Omental fat pad (tissue), 4 donors: ENCODE data around the gene TBC1D16. TPM values are rescaled to one million over a fixed set of nuclear protein-coding genes. Genes with fewer than 3 reads are reported as not detected.

Source experiments
- ATAC-seq: fragments of 150-250 bp; one replicate; pipeline ENCODE4 v1.9.1; 2016; ENCODE audit warnings: mild to moderate bottlenecking, moderate library complexity; ENCODE audit not compliant: low FRiP score
- DNase-seq: peaks from one replicate; pipeline ENCODE4 v3.0.0-alpha.2; 2019; ENCODE audit warnings: low spot score
- CTCF ChIP-seq, 3 donors: fragments of 450-650 bp; IDR thresholded peaks; one replicate each; pipeline ENCODE4 v1.5.1; 2016 to 2017; ENCODE audit warnings: antibody characterized with exemption in 3 of 3, mild to moderate bottlenecking in 3 of 3, moderate library complexity in 2 of 3
- total RNA-seq, 4 donors: library from RNA; depleted of rRNA; stranded (reverse); fragments of >200 nt; gene quantifications; one replicate each; pipeline ENCODE4 v1.1.0, GENCODE V29; 2016

TBC1D16 gene
- total RNA-seq, 4 donors from 2014 or later: 46.1 to 97.9 (median 65.3) TPM

- no peak for DNase-seq
- TF ChIP-seq CTCF (IDR thresholded peaks at IDR 0.05): no peak
- ATAC-seq: no peak
Measured at GRCh38 chr17:79922798-79923197, 112.9 kb downstream of the TBC1D16 start.

GRCh38 chr17:79922116-79922601, 113.5 kb downstream of the TBC1D16 start:
- TF ChIP-seq CTCF (IDR thresholded peaks at IDR 0.05): no peak
- DNase-seq (no peak), ATAC-seq (no peak)

- DNase-seq (no peak), ATAC-seq (no peak)
- TF ChIP-seq CTCF (IDR thresholded peaks at IDR 0.05): no peak
Measured at GRCh38 chr17:79921411-79922115, 114.1 kb downstream of the TBC1D16 start.

GRCh38 chr17:79920751-79921410, 114.8 kb downstream of the TBC1D16 start:
- no peak for TF ChIP-seq CTCF (IDR thresholded peaks at IDR 0.05)
- DNase-seq (no peak), ATAC-seq (no peak)

- ATAC-seq (no peak), DNase-seq (no peak)
- TF ChIP-seq CTCF (IDR thresholded peaks at IDR 0.05): no peak
Measured at GRCh38 chr17:79919862-79920720, 115.6 kb downstream of the TBC1D16 start.

GRCh38 chr17:79919164-79919585, 116.5 kb downstream of the TBC1D16 start:
- peak; percentile 42 for DNase-seq
- no peak for TF ChIP-seq CTCF (IDR thresholded peaks at IDR 0.05)
- ATAC-seq: peak; percentile 83
